Vagina (tissue), 2 donors: ENCODE data around the gene ADAM29.

Experiments used
- CTCF ChIP-seq, 3 experiments: fragments of 450-650 bp in 2 of 3; fragments of 200-600 bp in 1 of 3; sonication (generic) in 1 of 3; IDR thresholded peaks; one replicate each; pipeline ENCODE4 v1.5.1; 2017 to 2019; ENCODE audit warnings: antibody characterized with exemption in 3 of 3, mild to moderate bottlenecking in 2 of 3, moderate library complexity in 2 of 3
- POLR2A ChIP-seq, 2 donors: fragments of 450-650 bp; IDR thresholded peaks; one replicate each; pipeline ENCODE4 v1.6.1; 2017; ENCODE audit warnings: antibody characterized with exemption in 2 of 2, mild to moderate bottlenecking in 2 of 2, moderate library complexity in 2 of 2
- POLR2AphosphoS5 ChIP-seq, 2 donors: sonication (generic); formaldehyde crosslinking; IDR thresholded peaks; one replicate each; pipeline ENCODE4 v1.9.0; 2017; ENCODE audit warnings: antibody characterized with exemption in 2 of 2, mild to moderate bottlenecking in 2 of 2, low read depth in 1 of 2; ENCODE audit not compliant: insufficient read depth in 1 of 2

- TF ChIP-seq POLR2AphosphoS5 (IDR thresholded peaks at IDR 0.05; ENCODE audit: insufficient read depth in 1 of 2, low read depth in 1 of 2) (no peak), CTCF (IDR thresholded peaks at IDR 0.05) (no peak), POLR2A (IDR thresholded peaks at IDR 0.05) (no peak)
Observed at GRCh38 chr4:174930895-174931294, 12.7 kb downstream of the ADAM29 start.
